Astrocyte of the spinal cord (primary cell): Measurements from ENCODE around the gene NAGLU.

Experiments
- DNase-seq: peaks from one replicate; pipeline ENCODE4 v3.0.0; 2011; ENCODE audit warnings: low read depth, low spot score
- H3K4me3 ChIP-seq: 2 replicates; pipeline ENCODE4 v1.5.1; 2011; ENCODE audit warnings: low read depth, mild to moderate bottlenecking, low read length, moderate library complexity
- in situ Hi-C: cut with HindIII; loops from 2 replicates; pipeline ENCODE4 v1.10.0; 2017; ENCODE audit warnings: low sequenced_read_pairs
- TF ChIP-seq, protein P1 (sequence below): IDR thresholded peaks from 2 replicates; pipeline ENCODE4 v1.5.1; 2012; ENCODE audit warnings: low read depth, mild to moderate bottlenecking, low read length, inconsistent platforms

Gene NAGLU

DNA sequence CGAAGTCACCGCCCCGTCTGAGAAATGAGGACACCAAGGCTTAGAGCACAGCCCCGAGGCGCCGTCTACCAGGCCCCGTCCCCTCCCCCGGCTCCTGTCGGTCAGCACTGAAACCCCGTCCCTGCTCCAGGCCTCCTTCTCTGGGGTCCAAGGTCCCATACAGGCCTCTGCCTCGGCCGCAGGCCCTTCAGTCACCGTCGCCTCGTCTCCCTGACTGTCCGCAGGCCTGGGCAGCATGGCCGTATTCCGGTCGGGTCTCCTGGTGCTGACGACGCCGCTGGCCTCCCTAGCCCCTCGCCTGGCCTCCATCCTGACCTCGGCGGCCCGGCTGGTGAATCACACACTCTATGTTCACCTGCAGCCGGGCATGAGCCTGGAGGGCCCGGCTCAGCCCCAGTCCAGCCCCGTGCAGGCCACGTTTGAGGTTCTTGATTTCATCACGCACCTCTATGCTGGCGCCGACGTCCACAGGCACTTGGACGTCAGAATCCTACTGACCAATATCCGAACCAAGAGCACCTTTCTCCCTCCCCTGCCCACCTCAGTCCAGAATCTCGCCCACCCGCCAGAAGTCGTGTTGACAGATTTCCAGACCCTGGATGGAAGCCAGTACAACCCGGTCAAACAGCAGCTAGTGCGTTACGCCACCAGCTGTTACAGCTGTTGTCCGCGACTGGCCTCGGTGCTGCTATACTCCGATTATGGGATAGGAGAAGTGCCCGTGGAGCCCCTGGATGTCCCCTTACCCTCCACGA, 26.5 kb downstream of the NAGLU start:
- TF ChIP-seq, protein P1, sequence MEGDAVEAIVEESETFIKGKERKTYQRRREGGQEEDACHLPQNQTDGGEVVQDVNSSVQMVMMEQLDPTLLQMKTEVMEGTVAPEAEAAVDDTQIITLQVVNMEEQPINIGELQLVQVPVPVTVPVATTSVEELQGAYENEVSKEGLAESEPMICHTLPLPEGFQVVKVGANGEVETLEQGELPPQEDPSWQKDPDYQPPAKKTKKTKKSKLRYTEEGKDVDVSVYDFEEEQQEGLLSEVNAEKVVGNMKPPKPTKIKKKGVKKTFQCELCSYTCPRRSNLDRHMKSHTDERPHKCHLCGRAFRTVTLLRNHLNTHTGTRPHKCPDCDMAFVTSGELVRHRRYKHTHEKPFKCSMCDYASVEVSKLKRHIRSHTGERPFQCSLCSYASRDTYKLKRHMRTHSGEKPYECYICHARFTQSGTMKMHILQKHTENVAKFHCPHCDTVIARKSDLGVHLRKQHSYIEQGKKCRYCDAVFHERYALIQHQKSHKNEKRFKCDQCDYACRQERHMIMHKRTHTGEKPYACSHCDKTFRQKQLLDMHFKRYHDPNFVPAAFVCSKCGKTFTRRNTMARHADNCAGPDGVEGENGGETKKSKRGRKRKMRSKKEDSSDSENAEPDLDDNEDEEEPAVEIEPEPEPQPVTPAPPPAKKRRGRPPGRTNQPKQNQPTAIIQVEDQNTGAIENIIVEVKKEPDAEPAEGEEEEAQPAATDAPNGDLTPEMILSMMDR = no peak
- DNase-seq = no peak
- peak overlapping the region; percentile 75 for H3K4me3 ChIP-seq
- in situ Hi-C loops = no loop called here

DNA sequence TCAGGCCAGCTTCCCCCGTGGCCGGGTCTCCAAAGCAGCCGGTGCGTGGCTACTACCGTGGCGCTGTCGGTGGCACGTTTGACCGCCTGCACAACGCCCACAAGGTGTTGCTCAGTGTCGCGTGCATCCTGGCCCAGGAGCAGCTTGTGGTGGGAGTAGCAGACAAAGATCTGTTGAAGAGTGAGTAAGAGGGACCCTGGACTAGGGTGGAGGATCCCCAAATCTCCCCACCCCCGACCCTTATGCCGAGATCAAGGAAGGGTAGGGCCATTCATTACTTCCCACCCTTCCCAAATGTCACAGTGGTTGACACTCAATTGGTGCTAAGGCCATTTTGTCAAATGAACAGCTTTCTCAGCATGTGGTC, 27.1 kb downstream of the NAGLU start:
- DNase-seq = no peak
- TF ChIP-seq, protein P1 = no peak
- in situ Hi-C loops = no loop called here
- H3K4me3 ChIP-seq = peak overlapping the region; percentile 75

DNA sequence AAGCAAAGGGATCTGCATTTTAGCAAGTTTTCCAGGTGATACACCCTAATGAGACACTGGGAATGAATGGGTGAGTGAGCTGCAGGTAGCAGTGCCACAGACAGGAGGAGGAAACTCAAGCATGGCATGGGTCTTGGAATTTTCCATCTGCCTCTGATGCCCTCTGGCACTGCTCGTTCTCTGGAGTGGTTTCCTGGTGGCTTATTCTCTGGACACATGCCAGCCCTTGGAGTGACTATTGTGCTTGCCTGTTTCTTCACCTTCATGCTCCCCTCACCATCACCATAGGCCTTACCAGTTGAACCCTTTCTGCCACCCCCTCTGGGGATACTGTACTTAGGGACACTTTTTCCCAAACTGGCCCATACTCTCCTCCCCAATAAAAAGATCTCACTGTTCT, 27.5 kb downstream of the NAGLU start:
- TF ChIP-seq, protein P1 = no peak
- no peak overlapping the region for H3K4me3 ChIP-seq
- in situ Hi-C loops = no loop called here
- DNase-seq = no peak

DNA sequence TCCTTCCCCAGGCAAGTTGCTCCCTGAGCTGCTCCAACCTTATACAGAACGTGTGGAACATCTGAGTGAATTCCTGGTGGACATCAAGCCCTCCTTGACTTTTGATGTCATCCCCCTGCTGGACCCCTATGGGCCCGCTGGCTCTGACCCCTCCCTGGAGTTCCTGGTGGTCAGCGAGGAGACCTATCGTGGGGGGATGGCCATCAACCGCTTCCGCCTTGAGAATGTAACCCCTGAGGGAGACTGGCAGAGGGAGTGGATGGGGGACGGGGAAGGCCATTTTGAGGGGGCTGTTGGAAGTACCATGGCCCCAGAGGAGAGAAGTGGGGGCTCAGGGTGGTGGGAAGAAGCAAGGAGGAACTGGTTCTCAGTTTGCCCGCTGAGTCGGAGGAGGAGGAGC, 27.9 kb downstream of the NAGLU start:
- DNase-seq = no peak
- no peak overlapping the region for H3K4me3 ChIP-seq
- in situ Hi-C loops = no loop called here
- TF ChIP-seq, protein P1 = no peak

DNA sequence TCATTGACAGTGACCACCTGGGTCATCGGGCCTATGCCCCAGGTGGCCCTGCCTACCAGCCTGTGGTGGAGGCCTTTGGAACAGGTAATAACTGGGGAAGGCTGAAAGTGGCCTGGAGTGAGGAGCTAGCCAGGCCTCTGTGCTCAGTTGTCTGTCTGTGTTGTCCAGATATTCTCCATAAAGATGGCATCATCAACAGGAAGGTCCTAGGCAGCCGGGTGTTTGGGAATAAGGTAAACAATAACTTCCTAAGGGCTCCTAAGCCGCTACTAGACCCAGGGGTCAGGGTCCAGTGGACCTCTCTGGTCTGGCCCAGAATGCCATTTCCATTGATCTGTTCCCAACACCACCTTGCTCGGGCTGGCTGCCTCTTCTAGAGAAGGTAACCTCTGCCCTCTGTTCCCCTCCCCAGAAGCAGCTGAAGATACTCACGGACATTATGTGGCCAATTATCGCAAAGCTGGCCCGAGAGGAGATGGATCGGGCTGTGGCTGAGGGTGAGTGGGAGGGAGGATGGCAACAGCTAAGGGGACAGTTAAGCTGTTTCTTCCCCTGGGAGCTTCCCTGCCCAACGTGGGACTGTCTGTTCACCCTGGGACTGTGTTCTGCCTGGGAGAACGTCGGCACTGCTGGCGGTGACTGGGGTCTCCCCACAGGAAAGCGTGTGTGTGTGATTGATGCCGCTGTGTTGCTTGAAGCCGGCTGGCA, 28.9 kb downstream of the NAGLU start:
- in situ Hi-C loops = no loop called here
- DNase-seq = no peak
- TF ChIP-seq, protein P1 = no peak
- H3K4me3 ChIP-seq = no peak overlapping the region

DNA sequence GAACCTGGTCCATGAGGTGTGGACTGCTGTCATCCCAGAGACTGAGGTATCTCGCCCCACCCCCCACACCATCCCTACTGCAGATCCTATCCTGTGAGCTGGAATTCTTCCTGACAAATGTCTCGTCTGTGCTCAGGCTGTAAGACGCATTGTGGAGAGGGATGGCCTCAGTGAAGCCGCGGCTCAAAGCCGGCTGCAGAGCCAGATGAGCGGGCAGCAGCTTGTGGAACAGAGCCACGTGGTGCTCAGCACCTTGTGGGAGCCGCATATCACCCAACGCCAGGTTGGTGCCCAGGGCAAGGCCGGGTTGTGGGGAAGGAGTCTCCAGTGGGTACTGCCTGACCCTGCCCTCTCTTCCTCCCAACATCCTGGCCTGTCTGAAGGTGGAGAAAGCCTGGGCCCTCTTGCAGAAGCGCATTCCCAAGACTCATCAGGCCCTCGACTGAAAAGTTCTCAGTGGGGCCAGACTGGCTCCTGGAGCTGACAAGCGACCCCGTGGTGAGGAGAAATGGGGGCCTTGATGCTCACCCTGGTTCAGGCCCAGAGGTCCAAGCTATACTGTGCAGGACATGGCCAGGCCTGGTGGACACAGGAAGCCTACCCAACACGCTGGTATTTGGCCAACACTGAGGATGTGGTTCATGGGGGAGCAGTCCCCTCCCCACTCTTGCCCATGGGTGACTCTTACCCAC, 29.6 kb downstream of the NAGLU start:
- DNase-seq = no peak
- in situ Hi-C loops = no loop called here
- TF ChIP-seq, protein P1 = no peak
- no peak overlapping the region for H3K4me3 ChIP-seq
